ENCODE results near the gene LRRC26. TPM values are rescaled to one million over a fixed set of nuclear protein-coding genes. Genes with fewer than 3 reads are reported as not detected.

Gene LRRC26
- total and polyA plus RNA-seq, 2 of the 13 experiments (the other 11 are each of a cell fraction or from before 2014, with no cell fraction given), result not detected

DNA sequence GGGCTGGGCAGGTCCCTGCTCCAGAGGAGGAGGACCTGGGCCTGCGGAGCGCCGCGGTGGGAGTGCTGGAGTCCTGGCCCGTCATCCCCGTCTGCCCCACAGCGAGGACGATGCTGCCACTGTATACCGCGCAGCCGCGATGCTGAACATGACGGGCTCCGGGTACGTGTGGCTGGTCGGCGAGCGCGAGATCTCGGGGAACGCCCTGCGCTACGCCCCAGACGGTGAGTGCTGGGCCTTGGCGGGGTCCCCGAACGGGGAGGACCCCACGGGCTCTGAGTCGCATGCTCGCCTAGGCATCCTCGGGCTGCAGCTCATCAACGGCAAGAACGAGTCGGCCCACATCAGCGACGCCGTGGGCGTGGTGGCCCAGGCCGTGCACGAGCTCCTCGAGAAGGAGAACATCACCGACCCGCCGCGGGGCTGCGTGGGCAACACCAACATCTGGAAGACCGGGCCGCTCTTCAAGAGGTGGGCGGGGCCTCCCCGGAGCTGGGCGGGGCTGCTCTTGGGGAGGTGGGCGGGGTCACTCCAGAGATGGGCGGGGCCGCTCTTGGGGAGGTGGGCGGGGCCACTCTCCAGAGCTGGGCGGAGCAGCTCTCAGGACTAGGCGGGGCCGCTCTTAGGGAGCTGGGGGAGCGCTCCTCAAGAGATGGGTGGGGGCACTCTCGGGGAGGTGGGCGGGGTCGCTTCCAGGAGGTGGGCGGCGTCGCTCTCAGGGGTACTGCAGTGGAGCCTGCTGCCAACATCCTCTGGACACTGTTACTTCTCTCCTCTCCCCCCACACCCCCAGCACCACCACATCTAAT, 13.1 kb downstream of the LRRC26 start:
- H3K4me1 ChIP-seq (ENCODE audit: insufficient read depth, low read length), result peaks cover 9% of the 10 kb centered on the region; the same call in 1 of the 2 replicates
- H3K9ac ChIP-seq (ENCODE audit: insufficient read depth, low read depth, low read length), result no peak overlapping the region
- H3K79me2 ChIP-seq (ENCODE audit: insufficient read depth, low read length), result no peaks in the 10 kb centered on the region
- no peak overlapping the region for H3K27ac ChIP-seq (ENCODE audit: extremely low read length, insufficient read depth, low read length)
- H4K20me1 ChIP-seq (ENCODE audit: insufficient read depth, low read length), result no peaks in the 10 kb centered on the region
- no peaks in the 10 kb centered on the region for H3K9me3 ChIP-seq (ENCODE audit: low read length)
- H3K36me3 ChIP-seq (replicated peaks in 1 of 2; ENCODE audit: control insufficient read depth in 1 of 2, insufficient read depth in 2 of 2, low read length in 2 of 2), result no peaks in the 10 kb centered on the region
- no TSS peak for BruUV-seq (replicated peaks)
- ATAC-seq (peak; percentile 8; the same call in 1 of the 3 replicates), FAIRE-seq (no peak), DNase-seq (ENCODE audit: low spot score) (no peak)
- POLR2A ChIA-PET, result no interaction called here
- TF ChIP-seq ZNF263 (CRISPR knock-in tag; IDR thresholded peaks at IDR 0.05), result 0 out of 2 replicates have a peak, but pooled peaks have one; percentile 17
- TF ChIP-seq NFATC3 (CRISPR knock-in tag; IDR thresholded peaks at IDR 0.05), result no peak
- no peak for TF ChIP-seq ZNF614 (CRISPR knock-in tag; IDR thresholded peaks at IDR 0.05; ENCODE audit: borderline replicate concordance)
- TF ChIP-seq, protein P1, sequence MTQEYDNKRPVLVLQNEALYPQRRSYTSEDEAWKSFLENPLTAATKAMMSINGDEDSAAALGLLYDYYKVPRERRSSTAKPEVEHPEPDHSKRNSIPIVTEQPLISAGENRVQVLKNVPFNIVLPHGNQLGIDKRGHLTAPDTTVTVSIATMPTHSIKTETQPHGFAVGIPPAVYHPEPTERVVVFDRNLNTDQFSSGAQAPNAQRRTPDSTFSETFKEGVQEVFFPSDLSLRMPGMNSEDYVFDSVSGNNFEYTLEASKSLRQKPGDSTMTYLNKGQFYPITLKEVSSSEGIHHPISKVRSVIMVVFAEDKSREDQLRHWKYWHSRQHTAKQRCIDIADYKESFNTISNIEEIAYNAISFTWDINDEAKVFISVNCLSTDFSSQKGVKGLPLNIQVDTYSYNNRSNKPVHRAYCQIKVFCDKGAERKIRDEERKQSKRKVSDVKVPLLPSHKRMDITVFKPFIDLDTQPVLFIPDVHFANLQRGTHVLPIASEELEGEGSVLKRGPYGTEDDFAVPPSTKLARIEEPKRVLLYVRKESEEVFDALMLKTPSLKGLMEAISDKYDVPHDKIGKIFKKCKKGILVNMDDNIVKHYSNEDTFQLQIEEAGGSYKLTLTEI (CRISPR knock-in tag; conservative IDR thresholded peaks at IDR 0.05), result no peak
- TF ChIP-seq MBD4 (IDR thresholded peaks at IDR 0.05; ENCODE audit: borderline replicate concordance, low read length), result no peak
- no peak for TF ChIP-seq ZBTB4 (CRISPR knock-in tag; IDR thresholded peaks at IDR 0.05; ENCODE audit: borderline replicate concordance)
- peak; percentile 12; the same call in 1 of the 2 replicates for TF ChIP-seq ZNF768 (CRISPR knock-in tag; IDR thresholded peaks at IDR 0.05)
- TF ChIP-seq ZNF547 (CRISPR knock-in tag; IDR thresholded peaks at IDR 0.05), result no peak
- 0 out of 2 replicates have a peak, but pooled peaks have one; percentile 12 for TF ChIP-seq MAX (IDR thresholded peaks at IDR 0.05)
- CTCF ChIA-PET (ENCODE audit: low intra/inter-chr PET ratio, low total read pairs), result no interaction called here
- peak overlapping the region; percentile 45 for H3K4me2 ChIP-seq (ENCODE audit: low read depth, low read length)
- peaks cover 9 to 51% of the 10 kb centered on the region in 2 experiments; a peak in 4 of 5 replicates for H3K27me3 ChIP-seq (ENCODE audit: control insufficient read depth in 1 of 2, insufficient read depth in 2 of 2, low read length in 2 of 2)
- in situ Hi-C loops (cut with HindIII; ENCODE audit: extremely low pct_ligation_motif_present, low pct_unique_long_range_greater_than_20kb) (no loop called here), intact Hi-C loops (cut with micrococcal nuclease; ENCODE audit: unreplicated experiment) (no loop called here)
- 51% methylated on average over 12 of the region's 65 CpGs for WGBS (ENCODE audit: low lambda C conversion rate)
- peak overlapping the region in 1 of 3 experiments; percentile 46; a peak in 1 of 6 replicates for H3K4me3 ChIP-seq (replicated peaks in 1 of 3; ENCODE audit: insufficient read depth in 1 of 3, low read depth in 2 of 3, low read length in 3 of 3)
- H2AFZ ChIP-seq (ENCODE audit: low read length), result no peak overlapping the region

All from HepG2 (cell line).